Measurements from ENCODE around the gene PBX1. TPM values are rescaled to one million over a fixed set of nuclear protein-coding genes. Genes with fewer than 3 reads are reported as not detected.

The PBX1 gene
- total RNA-seq, 2 donors from 2014 or later = 33.3 to 37.4 TPM

DNA sequence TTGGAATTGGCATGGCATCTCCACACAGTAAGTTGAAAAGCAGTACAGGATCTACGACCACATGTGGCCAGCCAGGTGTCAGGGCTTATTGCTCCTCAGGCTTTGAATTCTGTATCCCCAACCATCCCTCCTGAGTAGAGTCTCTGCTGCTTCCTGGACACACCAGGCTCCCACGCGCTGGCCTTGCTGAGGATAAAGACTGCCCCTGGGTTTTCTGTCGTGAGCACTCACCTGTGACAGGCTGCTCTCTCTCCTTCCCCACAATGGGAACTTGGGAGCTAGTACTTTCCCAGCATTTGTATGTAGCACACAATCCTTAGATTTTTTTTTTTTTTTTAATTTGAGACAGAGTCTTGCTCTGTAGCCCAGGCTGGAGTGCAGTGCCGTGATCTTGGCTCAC is 33.6 kb downstream of the PBX1 start:
- H3K36me3 ChIP-seq = no peaks in the 10 kb centered on the region
- H3K27ac ChIP-seq = no peak overlapping the region
- peaks cover 0 to 46% of the 10 kb centered on the region in 2 donors for H3K4me1 ChIP-seq
- no peak for DNase-seq (ENCODE audit: low spot score)
- no peaks in the 10 kb centered on the region for H3K27me3 ChIP-seq
- H3K4me3 ChIP-seq = no peak overlapping the region
- H3K9me3 ChIP-seq = no peaks in the 10 kb centered on the region
- TF ChIP-seq, protein P1, sequence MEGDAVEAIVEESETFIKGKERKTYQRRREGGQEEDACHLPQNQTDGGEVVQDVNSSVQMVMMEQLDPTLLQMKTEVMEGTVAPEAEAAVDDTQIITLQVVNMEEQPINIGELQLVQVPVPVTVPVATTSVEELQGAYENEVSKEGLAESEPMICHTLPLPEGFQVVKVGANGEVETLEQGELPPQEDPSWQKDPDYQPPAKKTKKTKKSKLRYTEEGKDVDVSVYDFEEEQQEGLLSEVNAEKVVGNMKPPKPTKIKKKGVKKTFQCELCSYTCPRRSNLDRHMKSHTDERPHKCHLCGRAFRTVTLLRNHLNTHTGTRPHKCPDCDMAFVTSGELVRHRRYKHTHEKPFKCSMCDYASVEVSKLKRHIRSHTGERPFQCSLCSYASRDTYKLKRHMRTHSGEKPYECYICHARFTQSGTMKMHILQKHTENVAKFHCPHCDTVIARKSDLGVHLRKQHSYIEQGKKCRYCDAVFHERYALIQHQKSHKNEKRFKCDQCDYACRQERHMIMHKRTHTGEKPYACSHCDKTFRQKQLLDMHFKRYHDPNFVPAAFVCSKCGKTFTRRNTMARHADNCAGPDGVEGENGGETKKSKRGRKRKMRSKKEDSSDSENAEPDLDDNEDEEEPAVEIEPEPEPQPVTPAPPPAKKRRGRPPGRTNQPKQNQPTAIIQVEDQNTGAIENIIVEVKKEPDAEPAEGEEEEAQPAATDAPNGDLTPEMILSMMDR (IDR thresholded peaks at IDR 0.05) = no peak

DNA sequence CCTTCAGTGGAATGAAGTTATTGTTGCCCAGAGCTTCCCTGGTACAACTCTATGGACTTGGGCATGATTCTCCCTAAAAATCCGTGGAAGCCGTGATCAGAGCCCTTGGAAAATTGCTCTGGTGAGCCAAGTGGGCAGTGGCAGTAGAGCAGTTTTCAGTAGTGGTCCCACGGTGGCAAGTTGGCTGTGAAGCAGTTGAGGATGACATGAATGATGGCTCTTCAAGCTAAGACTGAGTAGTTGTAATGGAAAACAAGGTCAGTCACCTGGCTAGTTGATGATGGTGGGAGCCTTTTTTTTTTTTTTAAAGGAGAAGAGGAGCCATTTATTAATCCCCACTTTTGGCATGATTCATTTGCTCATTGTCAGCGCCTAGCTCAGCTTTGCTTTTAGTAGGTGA is 36.2 kb downstream of the PBX1 start:
- H3K27ac ChIP-seq = no peak overlapping the region
- H3K4me1 ChIP-seq = peaks cover 0 to 32% of the 10 kb centered on the region in 2 donors
- H3K36me3 ChIP-seq = no peaks in the 10 kb centered on the region
- TF ChIP-seq, protein P1 (IDR thresholded peaks at IDR 0.05) = no peak
- no peaks in the 10 kb centered on the region for H3K9me3 ChIP-seq
- no peak overlapping the region for H3K4me3 ChIP-seq
- no peak for DNase-seq (ENCODE audit: low spot score)
- H3K27me3 ChIP-seq = no peaks in the 10 kb centered on the region

DNA sequence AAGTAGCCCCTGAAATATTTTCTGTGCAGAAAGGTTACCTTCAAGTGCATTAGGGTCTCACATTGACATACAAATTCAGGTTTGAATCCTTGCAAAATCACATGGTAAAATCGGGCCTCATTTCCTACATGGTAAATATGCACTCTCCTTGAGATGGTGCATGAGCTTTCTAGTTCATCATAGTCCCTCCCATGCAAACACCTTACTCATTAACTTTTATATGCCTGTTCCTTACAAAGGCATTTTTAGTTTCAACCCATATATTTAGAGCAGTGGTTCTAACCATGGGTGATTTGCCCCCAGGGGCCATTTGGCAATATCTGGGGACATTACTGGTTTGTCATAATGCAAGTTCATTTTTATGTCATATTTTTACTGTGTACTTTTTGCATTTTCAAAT is 37.2 kb downstream of the PBX1 start:
- H3K27ac ChIP-seq = no peak overlapping the region
- TF ChIP-seq, protein P1 (IDR thresholded peaks at IDR 0.05) = no peak
- no peaks in the 10 kb centered on the region for H3K27me3 ChIP-seq
- peaks cover 0 to 27% of the 10 kb centered on the region in 2 donors for H3K4me1 ChIP-seq
- H3K4me3 ChIP-seq = no peak overlapping the region
- no peaks in the 10 kb centered on the region for H3K9me3 ChIP-seq
- no peaks in the 10 kb centered on the region for H3K36me3 ChIP-seq
- DNase-seq (ENCODE audit: low spot score) = no peak

DNA sequence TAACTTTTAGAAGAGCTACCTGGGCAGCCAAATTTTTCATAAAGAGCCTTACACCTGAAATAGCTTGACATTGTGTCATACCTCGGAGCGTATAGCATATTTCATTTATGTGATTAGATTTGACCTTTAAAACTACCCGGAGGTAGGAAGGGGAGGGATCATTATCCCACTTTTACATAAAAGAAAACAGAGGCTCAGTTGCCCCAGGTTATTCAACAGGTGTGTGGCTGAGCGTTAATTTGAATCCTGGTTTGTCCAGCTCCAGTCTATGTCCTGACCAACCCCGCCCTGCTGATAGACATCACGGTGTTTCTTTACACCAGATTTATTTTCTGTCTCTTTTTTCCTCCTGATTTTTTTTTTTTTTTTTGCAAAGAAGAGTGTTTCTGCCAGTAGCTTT is 39.7 kb downstream of the PBX1 start:
- H3K4me3 ChIP-seq = no peak overlapping the region
- peaks cover 0 to 32% of the 10 kb centered on the region in 2 donors for H3K4me1 ChIP-seq
- no peak for DNase-seq (ENCODE audit: low spot score)
- TF ChIP-seq, protein P1 (IDR thresholded peaks at IDR 0.05) = no peak
- H3K27ac ChIP-seq = no peak overlapping the region
- no peaks in the 10 kb centered on the region for H3K27me3 ChIP-seq
- no peaks in the 10 kb centered on the region for H3K36me3 ChIP-seq
- no peaks in the 10 kb centered on the region for H3K9me3 ChIP-seq

DNA sequence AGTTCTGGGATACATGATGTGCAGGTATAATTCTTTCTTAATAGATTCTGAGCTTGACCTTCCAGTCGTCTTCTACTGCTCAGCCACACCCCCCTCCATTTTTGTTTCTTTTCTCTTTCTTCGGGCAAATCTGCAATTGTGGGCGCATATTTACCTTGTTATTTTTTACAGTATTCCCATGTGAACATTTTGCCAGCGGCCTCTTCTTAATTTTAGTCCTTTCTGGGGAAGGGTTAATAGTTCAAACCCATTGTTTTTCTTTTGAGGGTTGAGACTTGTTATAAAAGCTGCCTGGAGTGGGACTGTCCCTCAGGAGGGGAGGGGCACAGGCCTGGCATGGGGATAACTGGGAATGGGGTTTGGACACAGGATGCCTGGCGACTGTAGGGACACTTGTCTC is 40.3 kb downstream of the PBX1 start:
- DNase-seq (ENCODE audit: low spot score) = no peak
- H3K4me3 ChIP-seq = no peak overlapping the region
- peak overlapping the region in 1 of 2 donors; percentile 9 for H3K27ac ChIP-seq

More for the DNA sequence above, 40.3 kb downstream of the PBX1 start:
- Histone ChIP-seq H3K36me3 (peaks cover 3% of the 10 kb centered on the region), H3K4me1 (peaks cover 0 to 32% of the 10 kb centered on the region in 2 donors), H3K9me3 (no peaks in the 10 kb centered on the region), H3K27me3 (no peaks in the 10 kb centered on the region)
- TF ChIP-seq, protein P1 (IDR thresholded peaks at IDR 0.05) = no peak
